GM10847 (cell line): ENCODE measurements around the gene GMPPB.
A peak's percentile ranks its signal among the peaks of the same experiment; 100 is the strongest.

Experiments
- POLR2A ChIP-seq: IDR thresholded peaks from 2 replicates; pipeline ENCODE4 v1.6.1; 2011; ENCODE audit not compliant: insufficient read length; ENCODE audit errors: extremely low read depth

The GMPPB gene

DNA sequence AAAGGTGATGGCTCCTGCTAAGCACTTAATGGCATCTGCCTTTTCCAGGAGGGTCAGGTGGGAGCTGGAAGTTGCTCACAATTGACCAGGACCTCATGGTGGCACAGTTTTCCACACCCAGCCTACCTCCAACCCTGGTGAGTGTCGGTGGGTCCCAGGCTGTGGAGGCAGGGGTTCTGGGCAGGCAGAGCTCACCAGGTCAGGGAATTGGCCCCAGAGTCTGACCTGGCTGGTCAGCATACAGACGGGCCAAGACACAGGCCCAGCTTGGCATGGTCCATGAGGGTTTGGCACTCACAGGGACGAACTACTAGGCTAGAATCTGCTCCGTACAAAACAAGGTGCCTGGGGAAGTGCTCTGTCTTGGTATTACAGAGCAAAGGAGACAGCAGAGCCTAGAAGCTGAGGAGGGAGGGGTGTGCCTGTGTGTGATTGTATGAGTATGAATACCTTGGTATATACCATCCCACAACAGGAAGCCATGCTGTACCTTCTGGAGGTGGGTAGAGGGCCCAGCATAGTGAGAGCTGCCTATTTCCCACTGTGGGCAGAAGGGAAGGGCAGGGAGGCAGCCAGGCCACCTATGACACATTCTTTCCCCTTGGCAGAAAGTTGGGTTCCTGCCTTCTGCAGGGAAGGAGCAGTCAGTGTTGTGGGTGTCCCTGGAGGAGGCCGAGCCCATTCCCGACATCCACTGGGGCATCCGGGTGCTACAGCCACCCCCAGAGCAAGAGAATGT, 43.1 kb downstream of the GMPPB start:
- no peak for TF ChIP-seq POLR2A

DNA sequence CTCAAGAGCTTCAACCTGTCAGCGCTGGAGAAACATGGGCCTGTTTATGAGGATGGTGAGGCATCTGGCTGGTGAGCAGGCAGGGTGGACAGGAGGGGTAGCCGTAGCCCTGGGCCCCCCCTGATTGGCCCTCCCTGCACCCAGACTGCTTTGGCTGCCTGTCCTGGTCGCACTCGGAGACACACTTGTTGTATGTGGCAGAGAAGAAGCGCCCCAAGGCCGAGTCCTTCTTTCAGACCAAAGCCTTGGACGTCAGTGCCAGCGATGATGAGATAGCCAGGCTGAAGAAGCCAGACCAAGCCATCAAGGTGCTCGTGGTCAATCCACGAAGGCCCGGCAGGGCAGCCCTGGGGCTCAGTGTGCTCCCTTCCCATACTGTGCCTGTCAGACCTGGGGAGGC, 47.8 kb downstream of the GMPPB start:
- no peak for TF ChIP-seq POLR2A

DNA sequence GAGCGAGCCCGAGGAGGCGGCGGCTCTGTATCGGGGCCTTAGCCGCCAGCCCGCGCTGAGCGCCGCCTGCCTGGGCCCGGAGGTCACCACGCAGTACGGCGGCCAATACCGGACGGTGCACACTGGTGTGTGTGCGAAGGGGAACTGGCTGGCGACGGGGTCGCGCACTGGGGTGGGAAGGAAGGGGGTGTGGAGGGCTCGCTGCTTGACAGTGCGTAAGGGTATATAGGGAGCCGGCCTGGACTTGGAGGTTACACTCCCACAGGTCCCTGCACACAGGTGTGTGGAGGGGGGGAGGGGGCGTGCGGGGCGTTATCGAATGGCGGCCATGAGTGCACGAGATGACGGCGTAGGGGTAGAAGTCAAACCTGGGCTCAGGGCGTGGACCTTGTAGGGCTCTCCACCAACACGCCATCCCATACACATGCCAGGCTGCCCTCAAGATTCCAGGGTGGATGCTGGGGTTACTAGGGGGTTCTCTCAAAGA, 49.2 kb downstream of the GMPPB start:
- no peak for TF ChIP-seq POLR2A

DNA sequence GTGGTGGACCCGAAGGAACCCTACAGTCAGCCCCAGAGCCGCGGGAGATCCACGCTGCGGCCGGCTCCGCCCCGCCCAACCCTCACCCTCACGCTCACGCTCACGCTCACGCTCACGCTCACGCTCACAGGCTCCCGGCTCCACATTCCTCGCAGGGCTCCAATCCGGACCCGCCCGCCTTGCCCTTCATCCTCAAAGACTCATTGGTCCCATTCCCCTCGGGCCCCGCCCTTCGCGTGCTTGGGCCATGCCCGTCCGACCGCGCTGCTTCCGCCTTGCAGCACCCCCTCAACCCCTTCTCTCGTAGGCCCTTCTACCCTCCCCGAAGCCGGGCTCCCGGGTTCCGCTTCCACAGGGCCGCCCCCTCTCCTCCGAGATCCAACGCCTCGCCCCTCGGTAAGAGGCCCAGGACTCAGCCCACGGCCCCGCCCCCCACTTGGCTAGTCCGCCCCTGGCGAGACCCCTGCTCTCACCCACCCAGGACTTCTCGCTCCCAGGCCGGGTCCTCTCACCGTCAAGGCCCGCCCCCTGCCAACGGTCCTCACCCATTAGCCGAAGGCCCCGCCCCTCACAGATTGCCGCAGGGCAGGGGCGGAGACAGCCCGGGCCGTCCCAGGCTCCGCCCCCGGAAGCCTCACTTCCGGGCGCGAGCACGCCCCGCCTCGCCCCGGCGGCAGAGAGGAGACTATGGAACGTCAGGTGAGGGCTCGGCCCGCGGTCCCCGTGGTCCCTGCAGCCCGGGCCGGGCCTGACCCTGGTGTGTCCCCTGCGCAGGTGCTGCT, 49.8 kb downstream of the GMPPB start, which contains the start of gene APEH:
Gene APEH (plus strand): TSS at position 637 of the 782 bp plus-strand sequence. CDS start 51 bp downstream, at position 688.
- peak; percentile 92 for TF ChIP-seq POLR2A

- TF ChIP-seq POLR2A = no peak
Measured at GRCh38 chr3:49673121-49673714, 50.5 kb downstream of the GMPPB start.

GRCh38 chr3:49671291-49672288, 52.2 kb downstream of the GMPPB start:
- TF ChIP-seq POLR2A = no peak

DNA sequence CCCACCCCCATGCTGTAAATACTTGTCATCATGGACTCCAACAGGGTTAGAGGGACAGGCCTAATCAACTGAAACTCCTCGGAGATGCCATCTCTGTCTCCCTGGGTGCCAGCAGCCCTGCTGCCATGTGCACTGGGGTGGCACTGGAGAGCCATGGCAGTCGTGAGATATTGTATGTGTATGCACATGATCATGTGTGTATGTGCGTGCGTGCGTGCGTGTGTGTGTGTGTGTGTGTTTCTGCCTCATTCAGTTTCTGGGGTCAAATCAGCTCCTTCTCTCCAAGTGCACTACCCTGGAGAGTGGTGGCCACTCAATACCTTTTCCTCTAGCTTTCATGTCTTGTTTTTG, 52.8 kb downstream of the GMPPB start:
- no peak for TF ChIP-seq POLR2A
